Inflammatory macrophage treated with lipopolysaccharide for 1 hour (primary cell): ENCODE measurements around the gene DISP1.
"Not testable (repeated sequence)": the region's sequence is repeated elsewhere in the genome, so short reads cannot be mapped to it uniquely, and the experiment has no call there.

Experiments used
- DNase-seq, 2 donors: peaks; one replicate each; pipeline ENCODE4 v3.0.0-alpha.2; 2020 to 2022

DISP1 gene

GRCh38 chr1:222794656-222795474, 20.0 kb upstream of the DISP1 start:
- DNase-seq = no peak

- DNase-seq = no peak
Measured at GRCh38 chr1:222798116-222798515, 16.7 kb upstream of the DISP1 start.

GRCh38 chr1:222798975-222799374, 15.9 kb upstream of the DISP1 start:
- DNase-seq = no peak

GRCh38 chr1:222801067-222801466, 13.8 kb upstream of the DISP1 start:
- DNase-seq = no peak

- no peak for DNase-seq
Measured at GRCh38 chr1:222811671-222812070, 3.2 kb upstream of the DISP1 start.

- DNase-seq = no peak
Measured at GRCh38 chr1:222813866-222814535, 838 bp upstream of the DISP1 start.

GRCh38 chr1:222815440-222815765, 564 bp downstream of the DISP1 start:
- DNase-seq = peak in 1 of 2 donors; percentile 14

- peak; percentile 59 to 75 for DNase-seq
Measured at GRCh38 chr1:222817529-222817928, 2.7 kb downstream of the DISP1 start.

GRCh38 chr1:222818171-222818570, 3.3 kb downstream of the DISP1 start:
- no peak for DNase-seq

- no peak for DNase-seq
Measured at GRCh38 chr1:222820171-222820712, 5.4 kb downstream of the DISP1 start.

GRCh38 chr1:222821239-222821638, 6.4 kb downstream of the DISP1 start:
- DNase-seq = no peak

- no peak for DNase-seq
Measured at GRCh38 chr1:222823695-222824094, 8.9 kb downstream of the DISP1 start.

- no peak for DNase-seq
Measured at GRCh38 chr1:222824641-222825040, 9.8 kb downstream of the DISP1 start.

- peak in 1 of 2 donors; percentile 14 for DNase-seq
Measured at GRCh38 chr1:222828939-222829338, 14.1 kb downstream of the DISP1 start.

GRCh38 chr1:222829868-222830267, 15.0 kb downstream of the DISP1 start:
- no peak for DNase-seq

- no peak for DNase-seq
Measured at GRCh38 chr1:222833356-222833876, 18.6 kb downstream of the DISP1 start.

- DNase-seq = no peak
Measured at GRCh38 chr1:222843469-222844410, 28.9 kb downstream of the DISP1 start.

- no peak for DNase-seq
Measured at GRCh38 chr1:222844411-222844779, 29.6 kb downstream of the DISP1 start.

- DNase-seq = no peak
Measured at GRCh38 chr1:222845763-222846162, 30.9 kb downstream of the DISP1 start.

GRCh38 chr1:222850550-222850949, 35.7 kb downstream of the DISP1 start:
- DNase-seq = not testable (repeated sequence)

GRCh38 chr1:222852326-222852725, 37.5 kb downstream of the DISP1 start:
- no peak for DNase-seq

GRCh38 chr1:222861062-222861461, 46.2 kb downstream of the DISP1 start:
- no peak for DNase-seq
